ENCODE data around the gene CNDP2. TPM values are rescaled to one million over a fixed set of nuclear protein-coding genes. Genes with fewer than 3 reads are reported as not detected.

The CNDP2 gene
- total and polyA plus RNA-seq, 2 of the 13 experiments (the other 11 are each of a cell fraction or from before 2014, with no cell fraction given), result 64.7 to 80.8 TPM

DNA sequence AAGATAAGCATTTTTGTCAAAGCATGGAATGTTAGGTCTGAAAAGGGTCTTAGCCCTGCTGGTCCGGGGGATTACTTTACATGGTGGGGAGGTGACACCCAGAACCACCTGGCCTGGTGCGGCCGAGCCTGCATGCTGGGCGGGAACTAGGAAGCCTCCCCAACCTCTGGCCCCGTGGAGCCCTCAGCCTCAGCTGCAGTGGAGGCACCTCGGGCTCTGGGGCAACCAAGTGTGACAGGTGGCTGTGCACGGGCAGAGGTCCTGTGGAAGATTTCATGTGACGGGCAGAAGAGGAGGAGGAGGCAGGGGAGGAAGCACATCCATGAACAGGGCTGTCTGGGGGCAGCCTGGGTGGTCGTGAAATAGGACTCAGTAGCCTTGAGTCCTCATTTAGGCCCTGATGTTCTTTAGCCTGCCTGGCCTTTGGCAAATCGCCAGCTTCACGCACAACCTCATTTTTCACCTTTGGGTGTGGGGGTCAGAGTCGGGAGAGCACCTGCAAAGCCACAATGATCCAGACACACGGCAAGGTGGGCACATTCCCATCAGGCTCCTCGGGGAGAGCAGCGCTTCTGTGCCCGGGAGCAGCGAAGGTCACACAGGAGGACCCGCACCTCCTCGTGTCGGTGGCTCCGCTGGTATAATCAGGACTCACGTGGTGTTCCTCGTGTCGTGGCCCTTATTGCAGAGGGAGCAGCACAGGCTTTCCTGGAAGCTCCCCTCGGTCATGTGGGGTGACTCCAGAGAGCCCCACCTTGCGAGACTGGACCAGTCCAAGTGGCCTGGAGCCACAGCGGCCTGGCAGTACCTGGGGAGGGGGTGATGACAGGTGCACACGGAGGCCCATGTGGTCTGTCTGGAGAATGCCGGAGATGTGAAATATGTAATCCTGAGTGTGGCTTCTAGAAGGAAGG is 13.9 kb downstream of the CNDP2 start:
- peaks cover 32 to 88% of the 10 kb centered on the region in 2 experiments for H3K36me3 ChIP-seq (replicated peaks in 1 of 2; ENCODE audit: control insufficient read depth in 1 of 2, insufficient read depth in 2 of 2, low read length in 2 of 2)
- no peak overlapping the region for H3K9ac ChIP-seq (ENCODE audit: insufficient read depth, low read depth, low read length)
- peaks cover 10% of the 10 kb centered on the region for H3K4me1 ChIP-seq (ENCODE audit: insufficient read depth, low read length)
- no peak overlapping the region for H3K27ac ChIP-seq (ENCODE audit: extremely low read length, insufficient read depth, low read length)
- H3K4me2 ChIP-seq (ENCODE audit: low read depth, low read length), result no peak overlapping the region
- FAIRE-seq (no peak), DNase-seq (ENCODE audit: low spot score) (no peak), ATAC-seq (no peak)
- H4K20me1 ChIP-seq (ENCODE audit: insufficient read depth, low read length), result no peaks in the 10 kb centered on the region
- no peaks in the 10 kb centered on the region for H3K79me2 ChIP-seq (ENCODE audit: insufficient read depth, low read length)
- BruUV-seq (replicated peaks), result no TSS peak
- H3K9me3 ChIP-seq (ENCODE audit: low read length), result no peaks in the 10 kb centered on the region
- ChIA-PET POLR2A (interaction anchor here (1.0 kb wide), 1 partner anchor 32 kb away, joined by 3 read pairs; no protein-coding TSS in a partner anchor), CTCF (ENCODE audit: low intra/inter-chr PET ratio, low total read pairs) (no interaction called here)
- intact Hi-C loops (cut with micrococcal nuclease; ENCODE audit: unreplicated experiment) (loop anchor here (1.0 kb wide), 1 partner anchor 32 kb away; no protein-coding TSS in a partner anchor), in situ Hi-C loops (cut with HindIII; ENCODE audit: extremely low pct_ligation_motif_present, low pct_unique_long_range_greater_than_20kb) (no loop called here)
- no peaks in the 10 kb centered on the region for H3K27me3 ChIP-seq (ENCODE audit: control insufficient read depth in 1 of 2, insufficient read depth in 2 of 2, low read length in 2 of 2)
- no peak overlapping the region for H2AFZ ChIP-seq (ENCODE audit: low read length)
- H3K4me3 ChIP-seq (replicated peaks in 1 of 3; ENCODE audit: insufficient read depth in 1 of 3, low read depth in 2 of 3, low read length in 3 of 3), result no peak overlapping the region
- WGBS (ENCODE audit: low lambda C conversion rate), result 99% methylated on average over 14 of the region's 29 CpGs
- TF ChIP-seq ZNF710 (CRISPR knock-in tag; IDR thresholded peaks at IDR 0.05; ENCODE audit: borderline replicate concordance) (no peak), RBFOX2 (IDR thresholded peaks at IDR 0.05; ENCODE audit: low read depth, low read length) (peak; percentile 23; the same call in 1 of the 2 replicates), AGO2 (optimal IDR thresholded peaks at IDR 0.05; ENCODE audit: low read depth, low read length) (peak; percentile 62), ISX (CRISPR knock-in tag; conservative IDR thresholded peaks at IDR 0.05) (no peak), LCORL (IDR thresholded peaks at IDR 0.05) (peak; percentile 86), LCORL (CRISPR knock-in tag; IDR thresholded peaks at IDR 0.05) (no peak), ELF1 (CRISPR knock-in tag; IDR thresholded peaks at IDR 0.05) (no peak), KLF13 (CRISPR knock-in tag; IDR thresholded peaks at IDR 0.05) (no peak), EZH2 (conservative IDR thresholded peaks at IDR 0.05; ENCODE audit: low read depth, low read length) (no peak), ZNF644 (CRISPR knock-in tag; IDR thresholded peaks at IDR 0.05; ENCODE audit: low read depth) (no peak), KDM2A (CRISPR knock-in tag; IDR thresholded peaks at IDR 0.05; ENCODE audit: borderline replicate concordance, low read depth) (no peak), ZNF609 (CRISPR knock-in tag; IDR thresholded peaks at IDR 0.05; ENCODE audit: borderline replicate concordance) (no peak), ZNF556 (CRISPR knock-in tag; IDR thresholded peaks at IDR 0.05; ENCODE audit: borderline replicate concordance) (no peak)

Data from HepG2 (cell line).